ENCODE data around the gene TMEM143. TPM values are rescaled to one million over a fixed set of nuclear protein-coding genes. Genes with fewer than 3 reads are reported as not detected.
"Not testable (repeated sequence)": the region's sequence is repeated elsewhere in the genome, so short reads cannot be mapped to it uniquely, and the experiment has no call there.

Gene TMEM143
- total RNA-seq, 1 donor from 2014 or later = 11.9 TPM

- DNase-seq = no peak
- H3K36me3 Mint-ChIP-seq (ENCODE audit: unreplicated experiment) = no peaks in the 10 kb centered on the region
- no peak overlapping the region for H3K4me3 Mint-ChIP-seq (ENCODE audit: unreplicated experiment)
- peaks cover 5% of the 10 kb centered on the region for H3K27me3 Mint-ChIP-seq (ENCODE audit: unreplicated experiment)
- TF ChIP-seq CTCF (IDR thresholded peaks at IDR 0.05; ENCODE audit: partially characterized antibody, unreplicated experiment) = no peak
- H3K9me3 Mint-ChIP-seq (ENCODE audit: unreplicated experiment) = peaks cover 4% of the 10 kb centered on the region
- peaks cover 19% of the 10 kb centered on the region for H3K4me1 Mint-ChIP-seq (ENCODE audit: low read depth, unreplicated experiment)
- peak overlapping the region; percentile 31 for H3K27ac Mint-ChIP-seq (ENCODE audit: unreplicated experiment)
Measured at GRCh38 chr19:48372904-48373303, 9.2 kb upstream of the TMEM143 start.

- peaks cover 19% of the 10 kb centered on the region for H3K4me1 Mint-ChIP-seq (ENCODE audit: low read depth, unreplicated experiment)
- not testable (repeated sequence) for DNase-seq; H3K27me3 Mint-ChIP-seq (ENCODE audit: unreplicated experiment); H3K4me3 Mint-ChIP-seq (ENCODE audit: unreplicated experiment); H3K9me3 Mint-ChIP-seq (ENCODE audit: unreplicated experiment); H3K27ac Mint-ChIP-seq (ENCODE audit: unreplicated experiment); H3K36me3 Mint-ChIP-seq (ENCODE audit: unreplicated experiment)
Measured at GRCh38 chr19:48371771-48372170, 8.0 kb upstream of the TMEM143 start.

- TF ChIP-seq CTCF (IDR thresholded peaks at IDR 0.05; ENCODE audit: partially characterized antibody, unreplicated experiment) = no peak
- Mint-ChIP-seq H3K36me3 (ENCODE audit: unreplicated experiment) (no peaks in the 10 kb centered on the region), H3K27ac (ENCODE audit: unreplicated experiment) (peak overlapping the region; percentile 72), H3K27me3 (ENCODE audit: unreplicated experiment) (peaks cover 5% of the 10 kb centered on the region), H3K4me1 (ENCODE audit: low read depth, unreplicated experiment) (peaks cover 19% of the 10 kb centered on the region), H3K9me3 (ENCODE audit: unreplicated experiment) (peaks cover 4% of the 10 kb centered on the region), H3K4me3 (ENCODE audit: unreplicated experiment) (no peak overlapping the region)
- no peak for DNase-seq
Measured at GRCh38 chr19:48371367-48371766, 7.6 kb upstream of the TMEM143 start.

- Mint-ChIP-seq H3K9me3 (ENCODE audit: unreplicated experiment) (peaks cover 4% of the 10 kb centered on the region), H3K4me1 (ENCODE audit: low read depth, unreplicated experiment) (peaks cover 19% of the 10 kb centered on the region)
- no peak for DNase-seq
Measured at GRCh38 chr19:48370955-48371354, 7.2 kb upstream of the TMEM143 start.

GRCh38 chr19:48368936-48369335 lies 5.2 kb upstream of the TMEM143 start:
- peaks cover 5% of the 10 kb centered on the region for H3K27me3 Mint-ChIP-seq (ENCODE audit: unreplicated experiment)
- peaks cover 19% of the 10 kb centered on the region for H3K4me1 Mint-ChIP-seq (ENCODE audit: low read depth, unreplicated experiment)
- no peak for TF ChIP-seq CTCF (IDR thresholded peaks at IDR 0.05; ENCODE audit: partially characterized antibody, unreplicated experiment)
- no peaks in the 10 kb centered on the region for H3K36me3 Mint-ChIP-seq (ENCODE audit: unreplicated experiment)
- peak; percentile 47 for DNase-seq
- no peak overlapping the region for H3K27ac Mint-ChIP-seq (ENCODE audit: unreplicated experiment)
- peaks cover 4% of the 10 kb centered on the region for H3K9me3 Mint-ChIP-seq (ENCODE audit: unreplicated experiment)
- H3K4me3 Mint-ChIP-seq (ENCODE audit: unreplicated experiment) = no peak overlapping the region

More at GRCh38 chr19:48370955-48371354, 7.2 kb upstream of the TMEM143 start:
- H3K27ac Mint-ChIP-seq (ENCODE audit: unreplicated experiment) = peak overlapping the region; percentile 72
- no peak for TF ChIP-seq CTCF (IDR thresholded peaks at IDR 0.05; ENCODE audit: partially characterized antibody, unreplicated experiment)
- H3K36me3 Mint-ChIP-seq (ENCODE audit: unreplicated experiment) = no peaks in the 10 kb centered on the region
- H3K4me3 Mint-ChIP-seq (ENCODE audit: unreplicated experiment) = no peak overlapping the region
- H3K27me3 Mint-ChIP-seq (ENCODE audit: unreplicated experiment) = peaks cover 5% of the 10 kb centered on the region

Data from glutamatergic neuron (in vitro differentiated cells).